ENCODE measurements around the gene HUS1B. TPM values are rescaled to one million over a fixed set of nuclear protein-coding genes. Genes with fewer than 3 reads are reported as not detected.

HUS1B gene
- total RNA-seq, 1 experiment from 2014 or later = 1.1 TPM

DNA sequence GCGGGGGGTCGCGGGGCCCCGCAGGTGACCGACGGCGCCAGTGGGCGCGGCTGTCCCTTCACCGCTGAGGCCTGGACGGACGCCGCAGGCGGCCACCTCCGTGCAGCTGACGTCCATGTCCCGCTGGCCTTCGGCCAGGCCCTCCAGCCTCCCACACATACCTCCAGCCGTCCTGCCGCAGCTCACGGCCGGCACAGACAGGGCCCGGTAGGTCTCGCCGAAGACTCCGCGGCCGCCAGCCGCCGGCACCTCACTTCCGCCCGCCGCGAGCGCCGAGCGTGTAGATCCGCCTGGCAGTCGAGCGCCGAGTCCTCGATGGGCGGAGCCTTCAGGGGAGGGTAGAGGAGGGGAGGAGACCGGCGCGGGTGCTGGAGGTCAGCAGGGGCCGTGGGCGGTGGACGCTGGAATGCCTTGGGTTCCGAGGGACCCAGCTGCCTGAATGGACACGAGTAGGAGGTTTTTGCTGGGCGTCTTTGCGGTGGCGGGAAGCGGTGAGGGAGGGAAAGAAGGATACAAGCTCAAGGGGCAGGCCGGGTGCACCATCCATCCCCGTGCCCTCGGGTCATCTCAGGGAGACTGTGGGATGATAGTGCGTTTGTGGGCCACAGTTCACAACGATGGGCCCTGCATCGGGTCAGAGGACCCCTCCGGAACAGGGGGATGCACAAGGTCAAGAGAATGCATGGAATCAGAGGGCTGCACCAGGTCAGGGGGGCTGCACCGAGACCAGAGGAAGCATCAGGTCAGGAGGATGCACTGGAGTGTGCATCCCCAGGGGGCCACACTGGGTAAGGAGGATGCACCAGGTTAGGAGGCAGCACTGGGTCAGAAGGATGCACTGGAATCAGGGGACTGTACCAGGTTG is 36.2 kb upstream of the HUS1B start, which contains the start of gene EXOC2 (continued):
- TF ChIP-seq, protein P1, sequence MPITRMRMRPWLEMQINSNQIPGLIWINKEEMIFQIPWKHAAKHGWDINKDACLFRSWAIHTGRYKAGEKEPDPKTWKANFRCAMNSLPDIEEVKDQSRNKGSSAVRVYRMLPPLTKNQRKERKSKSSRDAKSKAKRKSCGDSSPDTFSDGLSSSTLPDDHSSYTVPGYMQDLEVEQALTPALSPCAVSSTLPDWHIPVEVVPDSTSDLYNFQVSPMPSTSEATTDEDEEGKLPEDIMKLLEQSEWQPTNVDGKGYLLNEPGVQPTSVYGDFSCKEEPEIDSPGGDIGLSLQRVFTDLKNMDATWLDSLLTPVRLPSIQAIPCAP (CRISPR knock-in tag; IDR thresholded peaks at IDR 0.05) = peak; percentile 84; the same call in 1 of the 2 replicates
- TF ChIP-seq, protein P2, sequence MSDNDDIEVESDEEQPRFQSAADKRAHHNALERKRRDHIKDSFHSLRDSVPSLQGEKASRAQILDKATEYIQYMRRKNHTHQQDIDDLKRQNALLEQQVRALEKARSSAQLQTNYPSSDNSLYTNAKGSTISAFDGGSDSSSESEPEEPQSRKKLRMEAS (CRISPR knock-in tag; IDR thresholded peaks at IDR 0.05) = peak; percentile 80
- peak; percentile 59; the same call in 1 of the 2 replicates for TF ChIP-seq KAT7 (CRISPR knock-in tag; IDR thresholded peaks at IDR 0.05; ENCODE audit: borderline replicate concordance)
- TF ChIP-seq, protein P3, sequence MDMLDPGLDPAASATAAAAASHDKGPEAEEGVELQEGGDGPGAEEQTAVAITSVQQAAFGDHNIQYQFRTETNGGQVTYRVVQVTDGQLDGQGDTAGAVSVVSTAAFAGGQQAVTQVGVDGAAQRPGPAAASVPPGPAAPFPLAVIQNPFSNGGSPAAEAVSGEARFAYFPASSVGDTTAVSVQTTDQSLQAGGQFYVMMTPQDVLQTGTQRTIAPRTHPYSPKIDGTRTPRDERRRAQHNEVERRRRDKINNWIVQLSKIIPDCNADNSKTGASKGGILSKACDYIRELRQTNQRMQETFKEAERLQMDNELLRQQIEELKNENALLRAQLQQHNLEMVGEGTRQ (CRISPR knock-in tag; IDR thresholded peaks at IDR 0.05) = peak; percentile 39; the same call in 1 of the 2 replicates
- peak; percentile 56; the same call in 1 of the 2 replicates for TF ChIP-seq CREM (CRISPR knock-in tag; IDR thresholded peaks at IDR 0.05)
- TF ChIP-seq, protein P4, sequence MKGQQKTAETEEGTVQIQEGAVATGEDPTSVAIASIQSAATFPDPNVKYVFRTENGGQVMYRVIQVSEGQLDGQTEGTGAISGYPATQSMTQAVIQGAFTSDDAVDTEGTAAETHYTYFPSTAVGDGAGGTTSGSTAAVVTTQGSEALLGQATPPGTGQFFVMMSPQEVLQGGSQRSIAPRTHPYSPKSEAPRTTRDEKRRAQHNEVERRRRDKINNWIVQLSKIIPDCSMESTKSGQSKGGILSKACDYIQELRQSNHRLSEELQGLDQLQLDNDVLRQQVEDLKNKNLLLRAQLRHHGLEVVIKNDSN (CRISPR knock-in tag; IDR thresholded peaks at IDR 0.05) = peak; percentile 49; the same call in 1 of the 2 replicates
- TF ChIP-seq NR2C2 (CRISPR knock-in tag; IDR thresholded peaks at IDR 0.05) = no peak
- peak; percentile 75 for TF ChIP-seq SP1 (CRISPR knock-in tag; conservative IDR thresholded peaks at IDR 0.05)
- TF ChIP-seq FOXP1 (CRISPR knock-in tag; IDR thresholded peaks at IDR 0.05; ENCODE audit: borderline replicate concordance) = peak; percentile 25; the same call in 1 of the 2 replicates
- no peak; the same call in none of the 2 replicates for TF ChIP-seq TEAD1 (CRISPR knock-in tag; IDR thresholded peaks at IDR 0.05)
- peak; percentile 57; the same call in 1 of the 2 replicates for TF ChIP-seq SMAD3 (CRISPR knock-in tag; IDR thresholded peaks at IDR 0.05; ENCODE audit: borderline replicate concordance)
- TF ChIP-seq, protein P5, sequence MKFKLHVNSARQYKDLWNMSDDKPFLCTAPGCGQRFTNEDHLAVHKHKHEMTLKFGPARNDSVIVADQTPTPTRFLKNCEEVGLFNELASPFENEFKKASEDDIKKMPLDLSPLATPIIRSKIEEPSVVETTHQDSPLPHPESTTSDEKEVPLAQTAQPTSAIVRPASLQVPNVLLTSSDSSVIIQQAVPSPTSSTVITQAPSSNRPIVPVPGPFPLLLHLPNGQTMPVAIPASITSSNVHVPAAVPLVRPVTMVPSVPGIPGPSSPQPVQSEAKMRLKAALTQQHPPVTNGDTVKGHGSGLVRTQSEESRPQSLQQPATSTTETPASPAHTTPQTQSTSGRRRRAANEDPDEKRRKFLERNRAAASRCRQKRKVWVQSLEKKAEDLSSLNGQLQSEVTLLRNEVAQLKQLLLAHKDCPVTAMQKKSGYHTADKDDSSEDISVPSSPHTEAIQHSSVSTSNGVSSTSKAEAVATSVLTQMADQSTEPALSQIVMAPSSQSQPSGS (CRISPR knock-in tag; IDR thresholded peaks at IDR 0.05; ENCODE audit: borderline replicate concordance, low read depth) = no peak
- TF ChIP-seq, protein P6, sequence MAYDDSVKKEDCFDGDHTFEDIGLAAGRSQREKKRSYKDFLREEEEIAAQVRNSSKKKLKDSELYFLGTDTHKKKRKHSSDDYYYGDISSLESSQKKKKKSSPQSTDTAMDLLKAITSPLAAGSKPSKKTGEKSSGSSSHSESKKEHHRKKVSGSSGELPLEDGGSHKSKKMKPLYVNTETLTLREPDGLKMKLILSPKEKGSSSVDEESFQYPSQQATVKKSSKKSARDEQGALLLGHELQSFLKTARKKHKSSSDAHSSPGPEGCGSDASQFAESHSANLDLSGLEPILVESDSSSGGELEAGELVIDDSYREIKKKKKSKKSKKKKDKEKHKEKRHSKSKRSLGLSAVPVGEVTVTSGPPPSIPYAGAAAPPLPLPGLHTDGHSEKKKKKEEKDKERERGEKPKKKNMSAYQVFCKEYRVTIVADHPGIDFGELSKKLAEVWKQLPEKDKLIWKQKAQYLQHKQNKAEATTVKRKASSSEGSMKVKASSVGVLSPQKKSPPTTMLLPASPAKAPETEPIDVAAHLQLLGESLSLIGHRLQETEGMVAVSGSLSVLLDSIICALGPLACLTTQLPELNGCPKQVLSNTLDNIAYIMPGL (CRISPR knock-in tag; IDR thresholded peaks at IDR 0.05) = peak; percentile 96
- TF ChIP-seq, protein P7, sequence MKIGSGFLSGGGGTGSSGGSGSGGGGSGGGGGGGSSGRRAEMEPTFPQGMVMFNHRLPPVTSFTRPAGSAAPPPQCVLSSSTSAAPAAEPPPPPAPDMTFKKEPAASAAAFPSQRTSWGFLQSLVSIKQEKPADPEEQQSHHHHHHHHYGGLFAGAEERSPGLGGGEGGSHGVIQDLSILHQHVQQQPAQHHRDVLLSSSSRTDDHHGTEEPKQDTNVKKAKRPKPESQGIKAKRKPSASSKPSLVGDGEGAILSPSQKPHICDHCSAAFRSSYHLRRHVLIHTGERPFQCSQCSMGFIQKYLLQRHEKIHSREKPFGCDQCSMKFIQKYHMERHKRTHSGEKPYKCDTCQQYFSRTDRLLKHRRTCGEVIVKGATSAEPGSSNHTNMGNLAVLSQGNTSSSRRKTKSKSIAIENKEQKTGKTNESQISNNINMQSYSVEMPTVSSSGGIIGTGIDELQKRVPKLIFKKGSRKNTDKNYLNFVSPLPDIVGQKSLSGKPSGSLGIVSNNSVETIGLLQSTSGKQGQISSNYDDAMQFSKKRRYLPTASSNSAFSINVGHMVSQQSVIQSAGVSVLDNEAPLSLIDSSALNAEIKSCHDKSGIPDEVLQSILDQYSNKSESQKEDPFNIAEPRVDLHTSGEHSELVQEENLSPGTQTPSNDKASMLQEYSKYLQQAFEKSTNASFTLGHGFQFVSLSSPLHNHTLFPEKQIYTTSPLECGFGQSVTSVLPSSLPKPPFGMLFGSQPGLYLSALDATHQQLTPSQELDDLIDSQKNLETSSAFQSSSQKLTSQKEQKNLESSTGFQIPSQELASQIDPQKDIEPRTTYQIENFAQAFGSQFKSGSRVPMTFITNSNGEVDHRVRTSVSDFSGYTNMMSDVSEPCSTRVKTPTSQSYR (CRISPR knock-in tag; IDR thresholded peaks at IDR 0.05) = 0 out of 2 replicates have a peak, but pooled peaks have one; percentile 30

DNA sequence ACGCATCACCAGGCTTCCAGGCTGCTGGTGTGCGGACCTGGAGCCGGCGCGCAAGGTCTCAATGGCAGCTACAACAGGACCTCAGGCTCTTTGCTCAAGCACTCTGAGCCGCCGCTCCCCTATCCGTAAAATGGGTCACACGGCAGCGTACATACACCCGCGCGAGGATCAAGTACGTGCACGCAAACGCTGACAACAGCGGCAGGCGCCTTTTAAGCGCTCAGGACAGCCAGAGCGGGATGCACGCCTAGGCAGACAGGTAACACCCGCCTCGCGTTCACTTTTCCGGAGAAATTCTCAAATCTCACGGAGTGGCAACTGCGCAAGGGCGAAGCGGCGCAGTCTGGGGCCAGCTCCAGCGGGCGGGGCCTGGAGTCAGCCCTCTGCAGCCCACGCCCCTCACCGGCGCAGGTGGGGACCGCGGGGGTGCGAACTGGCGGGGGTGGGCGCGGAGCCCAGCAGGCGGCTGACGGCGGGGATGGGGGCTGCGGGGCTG is 35.5 kb upstream of the HUS1B start:
- H3K27ac Mint-ChIP-seq = peak overlapping the region; percentile 83
- TF ChIP-seq, protein P8, sequence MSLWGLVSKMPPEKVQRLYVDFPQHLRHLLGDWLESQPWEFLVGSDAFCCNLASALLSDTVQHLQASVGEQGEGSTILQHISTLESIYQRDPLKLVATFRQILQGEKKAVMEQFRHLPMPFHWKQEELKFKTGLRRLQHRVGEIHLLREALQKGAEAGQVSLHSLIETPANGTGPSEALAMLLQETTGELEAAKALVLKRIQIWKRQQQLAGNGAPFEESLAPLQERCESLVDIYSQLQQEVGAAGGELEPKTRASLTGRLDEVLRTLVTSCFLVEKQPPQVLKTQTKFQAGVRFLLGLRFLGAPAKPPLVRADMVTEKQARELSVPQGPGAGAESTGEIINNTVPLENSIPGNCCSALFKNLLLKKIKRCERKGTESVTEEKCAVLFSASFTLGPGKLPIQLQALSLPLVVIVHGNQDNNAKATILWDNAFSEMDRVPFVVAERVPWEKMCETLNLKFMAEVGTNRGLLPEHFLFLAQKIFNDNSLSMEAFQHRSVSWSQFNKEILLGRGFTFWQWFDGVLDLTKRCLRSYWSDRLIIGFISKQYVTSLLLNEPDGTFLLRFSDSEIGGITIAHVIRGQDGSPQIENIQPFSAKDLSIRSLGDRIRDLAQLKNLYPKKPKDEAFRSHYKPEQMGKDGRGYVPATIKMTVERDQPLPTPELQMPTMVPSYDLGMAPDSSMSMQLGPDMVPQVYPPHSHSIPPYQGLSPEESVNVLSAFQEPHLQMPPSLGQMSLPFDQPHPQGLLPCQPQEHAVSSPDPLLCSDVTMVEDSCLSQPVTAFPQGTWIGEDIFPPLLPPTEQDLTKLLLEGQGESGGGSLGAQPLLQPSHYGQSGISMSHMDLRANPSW (CRISPR knock-in tag; conservative IDR thresholded peaks at IDR 0.05; ENCODE audit: low read depth) = no peak
- TF ChIP-seq GTF2I (CRISPR knock-in tag; conservative IDR thresholded peaks at IDR 0.05) = 0 out of 2 replicates have a peak, but pooled peaks have one; percentile 42
- ATAC-seq (peak; percentile 63), DNase-seq (ENCODE audit: low spot score) (peak; percentile 66)
- ChIA-PET CTCF (interaction anchor here (0.9 to 2.3 kb wide), 8 partner anchors 9 to 68 kb away, joined by 4 to 17 read pairs (median 10); no protein-coding TSS in a partner anchor), POLR2A (interaction anchor here (2.1 kb wide), 1 partner anchor 9 kb away, joined by 8 read pairs; no protein-coding TSS in a partner anchor)
- H3K4me3 Mint-ChIP-seq = peak overlapping the region; percentile 92
- H3K4me1 Mint-ChIP-seq = peaks cover 23% of the 10 kb centered on the region
- no peaks in the 10 kb centered on the region for H3K9me3 Mint-ChIP-seq
- 0 out of 2 replicates have a peak, but pooled peaks cover 5% of the 10 kb centered on the region for H3K36me3 Mint-ChIP-seq
- H3K27me3 Mint-ChIP-seq (ENCODE audit: low read depth) = no peaks in the 10 kb centered on the region
